HCT116 (cell line): Measurements from ENCODE around the gene SETD5. TPM values are rescaled to one million over a fixed set of nuclear protein-coding genes. Genes with fewer than 3 reads are reported as not detected.

Source experiments
- ATAC-seq: fragments of 200-7000 bp; cut with Tn5 transposase; 2 replicates; pipeline ENCODE4 v1.9.1; 2020; ENCODE audit warnings: mild to moderate bottlenecking, moderate library complexity
- BruUV-seq: library from RNA; stranded (reverse); fragments of 400-500 nt; replicated peaks from 2 replicates; lab custom pipeline; 2021; lab: Mats Ljungman, UMichigan
- CTCF ChIA-PET: fragments of 300-600 bp; sonication (Branson Sonifier 250); formaldehyde crosslinking; loops from one replicate; lab custom pipeline; 2021; ENCODE audit warnings: antibody characterized with exemption; lab: Charles Lee
- POLR2A ChIA-PET: fragments of 300-600, 350-600 bp; sonication (Branson Sonifier 250); formaldehyde crosslinking; loops from one replicate; lab custom pipeline; 2021; ENCODE audit warnings: antibody characterized with exemption; lab: Charles Lee
- RAD21 ChIA-PET, 2 experiments: fragments of 300-600 bp; sonication (Branson Sonifier 250); formaldehyde crosslinking; loops; one replicate each; lab custom pipeline; 2023; ENCODE audit warnings: low total read pairs in 2 of 2; ENCODE audit not compliant: uncharacterized antibody in 2 of 2, unreplicated experiment in 2 of 2, low non-redundant PET in 1 of 2; lab: Charles Lee
- DNase-seq: peaks from one replicate; pipeline ENCODE4 v3.0.0-alpha.2; 2010; ENCODE audit warnings: low read depth, low spot score
- H2AFZ ChIP-seq: fragments of 200-600 bp; shearing (Covaris generic), sonication (generic); 2 replicates; pipeline ENCODE4 v1.6.1; 2017; ENCODE audit warnings: low read depth, mixed run types, mixed read lengths, antibody characterized with exemption, low read length; ENCODE audit not compliant: poor library complexity, severe bottlenecking
- H3K27ac ChIP-seq: 2 replicates; pipeline ENCODE4 v1.5.1; 2012; ENCODE audit warnings: low read depth, low read length
- H3K27me3 ChIP-seq: fragments of 200-600 bp; sonication (generic); 2 replicates; pipeline ENCODE4 v1.6.1; 2016; ENCODE audit warnings: mixed run types, low read length, mixed read lengths; ENCODE audit not compliant: insufficient read depth
- H3K36me3 ChIP-seq, 2 experiments: fragments of 200-500 bp in 1 of 2; fragments of 200-600 bp in 1 of 2; sonication (Bioruptor generic) in 1 of 2; sonication (generic) in 1 of 2; 2 replicates each; pipeline versions ENCODE4 v1.5.1 to v1.6.1; 2014 to 2016; ENCODE audit warnings: low read length in 2 of 2, inconsistent platforms in 1 of 2, mixed read lengths in 1 of 2, mixed run types in 1 of 2; ENCODE audit not compliant: insufficient read depth in 2 of 2, control insufficient read depth in 1 of 2
- H3K4me1 ChIP-seq, 2 experiments: fragments of 200-600 bp in 1 of 2; sonication (generic) in 1 of 2; 2 replicates each; pipeline versions ENCODE4 v1.5.1 to v1.6.1; 2012 to 2017; ENCODE audit warnings: low read length in 2 of 2, inconsistent platforms in 1 of 2, mild to moderate bottlenecking in 1 of 2, mixed read lengths in 1 of 2, mixed run types in 1 of 2, moderate library complexity in 1 of 2; ENCODE audit not compliant: insufficient read depth in 2 of 2, control insufficient read depth in 1 of 2
- H3K4me2 ChIP-seq: fragments of 200-600 bp; sonication (generic); 2 replicates; pipeline ENCODE4 v1.6.1; 2017; ENCODE audit warnings: mixed run types, low read length, mixed read lengths
- H3K4me3 ChIP-seq, 2 experiments: fragments of 200-600 bp in 1 of 2; sonication (generic) in 1 of 2; replicated peaks in 1 of 2; 2 replicates each; pipeline ENCODE4 v1.5.1; 2011 to 2016; ENCODE audit warnings: low read length in 2 of 2, control low read depth in 1 of 2, low read depth in 1 of 2, mild to moderate bottlenecking in 1 of 2, mixed read lengths in 1 of 2, mixed run types in 1 of 2
- H3K79me2 ChIP-seq: fragments of 200-600 bp; sonication (generic); 2 replicates; pipeline ENCODE4 v1.6.1; 2017; ENCODE audit warnings: mild to moderate bottlenecking, mixed run types, low read length, moderate library complexity, mixed read lengths; ENCODE audit not compliant: insufficient read depth
- H3K9ac ChIP-seq: fragments of 200-600 bp; sonication (generic); 2 replicates; pipeline ENCODE4 v1.6.1; 2016; ENCODE audit warnings: low read length, mixed read lengths
- H3K9me2 ChIP-seq: fragments of 200-600 bp; sonication (generic), shearing (Covaris generic); 2 replicates; pipeline ENCODE4 v1.6.1; 2017; ENCODE audit warnings: mixed run types, mild to moderate bottlenecking, moderate library complexity; ENCODE audit not compliant: insufficient read depth
- H3K9me3 ChIP-seq, 2 experiments: fragments of 200-500 bp in 1 of 2; fragments of 200-600 bp in 1 of 2; sonication (Bioruptor generic) in 1 of 2; sonication (generic) in 1 of 2; 2 replicates each; pipeline ENCODE4 v1.6.1; 2014 to 2017; ENCODE audit warnings: low read length in 2 of 2, mixed read lengths in 2 of 2, inconsistent platforms in 1 of 2, low read depth in 1 of 2, mild to moderate bottlenecking in 1 of 2, mixed run types in 1 of 2, moderate library complexity in 1 of 2; ENCODE audit not compliant: control insufficient read depth in 1 of 2, insufficient read depth in 1 of 2
- H4K20me1 ChIP-seq: fragments of 200-600 bp; sonication (generic), shearing (Covaris generic); 2 replicates; pipeline ENCODE4 v1.6.1; 2017; ENCODE audit warnings: mixed run types, mild to moderate bottlenecking, moderate library complexity; ENCODE audit not compliant: insufficient read depth
- EGR1 ChIP-seq: IDR thresholded peaks from 2 replicates; pipeline ENCODE4 v1.6.1; 2012; ENCODE audit warnings: low read depth
- FOSL1 ChIP-seq: IDR thresholded peaks from 2 replicates; pipeline ENCODE4 v1.6.1; 2012; ENCODE audit warnings: low read depth
- POLR2A ChIP-seq: IDR thresholded peaks from 2 replicates; pipeline ENCODE4 v1.7.0; 2011; ENCODE audit warnings: borderline replicate concordance; ENCODE audit not compliant: insufficient read depth, insufficient read length; ENCODE audit errors: extremely low read depth
- POLR2AphosphoS5 ChIP-seq: IDR thresholded peaks from 2 replicates; pipeline ENCODE4 v1.6.1; 2011; ENCODE audit warnings: mild to moderate bottlenecking, low read depth, low read length, moderate library complexity
- ZNF274 ChIP-seq: fragments of 200-500 bp; sonication (Bioruptor generic); IDR thresholded peaks from 2 replicates; pipeline ENCODE4 v1.6.1; 2014; ENCODE audit warnings: mild to moderate bottlenecking, low read depth, low read length, inconsistent platforms
- intact Hi-C: fragments of 100-400 bp; cut with micrococcal nuclease; formaldehyde crosslinking; loops from 2 replicates; pipeline ENCODE4 v1.10.0; 2022
- total RNA-seq: library from RNA; stranded (reverse); gene quantifications from one replicate; pipeline ENCODE4 v1.2.1, GENCODE V29; 2021; ENCODE audit not compliant: unreplicated experiment

The SETD5 gene
- total RNA-seq, 1 experiment from 2014 or later: 141 TPM

- H3K27ac ChIP-seq: no peak overlapping the region
- H3K36me3 ChIP-seq: peaks cover 66 to 71% of the 10 kb centered on the region in 2 experiments
- H3K9ac ChIP-seq: no peak overlapping the region
- no peak for ATAC-seq
- H3K27me3 ChIP-seq: no peaks in the 10 kb centered on the region
- no peak for TF ChIP-seq EGR1
- TF ChIP-seq POLR2A: no peak
- no peak for TF ChIP-seq FOSL1
- no peak for TF ChIP-seq ZNF274
- TF ChIP-seq POLR2AphosphoS5: no peak
- H2AFZ ChIP-seq: no peak overlapping the region
- no peak overlapping the region for H3K4me3 ChIP-seq
- H3K9me3 ChIP-seq: no peaks in the 10 kb centered on the region
- peaks cover 83% of the 10 kb centered on the region for H3K79me2 ChIP-seq
- H3K4me1 ChIP-seq: no peaks in the 10 kb centered on the region
- ChIA-PET RAD21 (no interaction called here), CTCF (no interaction called here), POLR2A (no interaction called here)
- H4K20me1 ChIP-seq: peaks cover 4% of the 10 kb centered on the region
- intact Hi-C loops: no loop called here
- DNase-seq: no peak
- no TSS peak for BruUV-seq
- no peaks in the 10 kb centered on the region for H3K9me2 ChIP-seq
- H3K4me2 ChIP-seq: no peak overlapping the region
Observed at GRCh38 chr3:9448071-9448470, 50.7 kb downstream of the SETD5 start.

GRCh38 chr3:9448643-9449042 lies 51.2 kb downstream of the SETD5 start:
- no peak overlapping the region for H3K4me2 ChIP-seq
- ChIA-PET POLR2A (no interaction called here), RAD21 (no interaction called here), CTCF (no interaction called here)
- H3K9me2 ChIP-seq: no peaks in the 10 kb centered on the region
- ATAC-seq (peak; percentile 34; the same call in 1 of the 2 replicates), DNase-seq (no peak)
- peaks cover 83% of the 10 kb centered on the region for H3K79me2 ChIP-seq
- no peaks in the 10 kb centered on the region for H3K27me3 ChIP-seq
- TSS peak; percentile 4 for BruUV-seq
- no peak overlapping the region for H3K4me3 ChIP-seq
- no peak overlapping the region for H3K27ac ChIP-seq
- H3K36me3 ChIP-seq: peaks cover 66 to 70% of the 10 kb centered on the region in 2 experiments
- TF ChIP-seq POLR2A: no peak
- no peak for TF ChIP-seq FOSL1
- no peaks in the 10 kb centered on the region for H3K4me1 ChIP-seq
- intact Hi-C loops: no loop called here
- peaks cover 7% of the 10 kb centered on the region for H4K20me1 ChIP-seq
- no peaks in the 10 kb centered on the region for H3K9me3 ChIP-seq
- no peak overlapping the region for H2AFZ ChIP-seq
- no peak overlapping the region for H3K9ac ChIP-seq
